ENCODE measurements around the gene NIPA2.
"Not testable (repeated sequence)": the region's sequence is repeated elsewhere in the genome, so short reads cannot be mapped to it uniquely, and the experiment has no call there.

Gene NIPA2

DNA sequence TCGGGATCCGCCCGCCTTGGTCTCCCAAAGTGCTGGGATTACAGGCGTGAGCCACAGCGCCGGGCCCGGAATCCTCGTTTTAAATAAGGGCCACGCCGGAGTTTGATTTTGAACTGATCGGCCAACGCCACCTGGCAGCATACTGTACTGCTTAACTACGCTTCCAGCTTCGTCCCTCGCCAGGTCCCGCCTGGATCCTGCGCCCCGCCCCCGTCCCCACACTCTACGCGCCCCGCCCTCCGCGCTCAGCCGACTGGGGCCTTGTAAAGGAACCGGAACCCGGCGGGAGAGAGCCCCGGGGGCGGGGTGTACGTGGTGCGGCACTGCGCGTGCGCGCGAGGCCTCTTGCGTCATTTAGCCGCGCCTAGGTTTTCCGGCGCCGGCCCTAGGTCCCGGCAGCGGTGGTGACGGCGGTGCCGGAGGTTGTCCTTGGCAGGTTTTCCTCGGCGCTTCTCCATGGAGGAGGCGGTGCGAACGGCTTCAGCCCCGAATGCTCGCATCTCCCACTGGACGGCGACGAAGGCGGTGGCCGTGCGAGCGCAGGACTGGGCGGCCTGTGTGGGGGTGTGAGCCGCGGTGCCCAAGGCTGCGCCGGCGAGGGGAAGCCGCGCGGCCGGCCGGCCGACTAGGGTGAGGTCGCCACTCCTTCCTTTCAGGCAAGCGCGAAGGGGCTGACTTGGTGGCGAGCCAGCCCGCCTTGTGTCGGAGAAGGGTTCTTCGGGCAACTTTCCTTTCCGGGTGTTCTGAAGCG is at the start of gene NIPA2:
TSS of gene NIPA2 (plus strand) at position 375 of the 751 bp plus-strand sequence. CDS start 13,066 bp downstream, outside the sequence.
- peak; percentile 97 for DNase-seq

DNA sequence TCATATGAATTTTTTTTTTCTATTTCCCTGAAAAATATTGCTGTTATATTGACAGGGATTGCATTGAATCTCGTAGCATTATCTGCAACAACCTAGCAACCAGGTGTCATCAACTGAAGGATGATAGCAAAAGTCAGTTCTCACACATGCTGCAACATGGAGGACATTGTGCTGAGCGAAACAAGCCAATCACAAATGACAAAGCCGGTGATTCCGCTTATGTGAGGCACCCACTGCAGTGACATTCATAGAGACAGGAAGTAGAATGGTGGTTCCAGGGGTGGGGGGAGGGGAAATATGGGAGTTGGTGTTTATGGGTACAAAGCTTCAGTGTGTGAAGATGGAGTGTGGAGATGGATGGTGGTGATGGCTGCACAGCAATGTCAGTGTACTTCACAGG is 44.4 kb upstream of the NIPA2 start:
- DNase-seq = no peak

DNA sequence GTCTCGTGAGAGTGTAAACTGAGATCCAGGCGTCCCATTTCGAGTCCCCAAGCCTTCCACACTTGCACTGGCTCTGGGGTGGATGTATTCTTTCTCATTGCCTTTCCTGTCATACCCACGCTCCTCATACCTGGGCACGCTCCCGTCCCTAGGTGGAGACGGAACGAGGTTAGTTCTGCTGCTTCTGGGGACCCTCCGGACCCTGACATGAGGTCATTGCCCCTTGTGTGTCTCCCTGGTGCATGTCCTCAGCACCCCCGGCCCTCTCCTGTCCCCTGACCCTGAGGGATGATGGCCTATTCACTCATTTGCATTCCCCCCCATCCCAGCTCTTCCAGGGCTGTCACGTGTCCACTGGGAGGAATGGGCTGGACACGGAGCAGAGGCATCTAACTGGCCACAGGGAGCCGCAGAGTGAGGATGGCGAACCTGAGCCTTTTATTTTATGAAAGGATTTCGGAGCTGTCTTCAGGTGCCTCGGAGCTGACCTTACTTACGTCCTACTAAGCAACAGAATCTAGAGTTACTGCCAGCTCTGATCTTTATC is 43.8 kb upstream of the NIPA2 start:
- DNase-seq = no peak

DNA sequence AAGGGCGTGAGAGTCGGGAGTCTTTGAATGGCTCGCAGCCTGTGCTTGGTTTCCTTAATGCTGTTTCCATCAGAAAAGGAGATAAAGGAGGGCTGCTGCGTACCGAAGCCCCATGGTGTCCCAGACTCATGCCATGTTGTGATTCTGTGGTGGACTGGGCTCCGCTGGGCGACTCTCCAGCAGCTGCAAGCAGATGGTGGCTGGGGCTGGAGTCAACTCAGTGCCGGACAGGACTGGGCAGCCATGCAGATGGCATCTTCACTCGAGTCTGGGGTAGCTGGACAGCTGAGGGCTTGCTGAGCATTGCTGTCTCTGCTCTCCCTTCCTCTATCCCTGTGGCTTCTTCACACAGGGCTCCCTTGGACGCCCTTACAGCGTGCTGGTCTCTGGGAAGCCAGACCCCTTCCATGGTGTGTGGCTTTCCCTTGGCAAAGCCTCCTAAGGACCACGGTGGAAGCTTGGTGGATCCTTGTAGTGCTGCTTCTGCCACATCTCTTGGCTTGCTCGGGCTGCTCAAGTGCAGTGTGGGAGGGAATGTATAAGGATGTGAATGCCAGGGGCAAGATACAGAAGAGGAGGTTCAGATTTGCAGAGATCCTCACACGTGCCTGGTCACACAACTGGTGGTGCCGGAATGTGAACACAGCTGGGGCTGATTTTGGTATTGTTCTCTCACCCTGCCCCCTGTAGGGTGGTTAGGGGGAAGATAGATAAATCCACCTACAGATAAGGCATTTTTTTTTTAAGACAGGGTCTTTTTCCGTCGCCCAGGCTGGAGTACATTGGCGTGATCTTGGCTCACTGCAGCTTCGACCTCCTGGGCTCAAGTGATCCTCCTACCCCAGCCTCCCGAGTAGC is 43.0 kb upstream of the NIPA2 start:
- DNase-seq = no peak

DNA sequence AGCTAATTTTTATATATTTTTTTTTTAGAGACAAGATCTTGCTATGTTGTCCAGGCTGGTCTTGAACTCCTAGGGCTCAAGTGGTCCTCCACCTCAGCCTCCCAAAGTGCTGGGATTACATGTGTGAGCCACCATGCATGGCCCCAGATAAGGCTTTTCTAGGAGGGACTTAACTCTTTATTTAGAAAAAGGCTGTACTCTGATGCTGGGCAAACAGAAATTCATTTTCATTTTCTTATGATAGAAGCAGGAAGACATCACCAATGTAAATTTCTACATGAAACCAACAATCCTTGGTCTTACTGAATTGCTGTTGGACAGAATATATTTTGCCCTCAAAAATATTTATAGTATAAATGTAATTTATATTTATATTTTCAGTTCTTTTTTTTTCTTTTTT is 42.4 kb upstream of the NIPA2 start:
- DNase-seq = no peak

DNA sequence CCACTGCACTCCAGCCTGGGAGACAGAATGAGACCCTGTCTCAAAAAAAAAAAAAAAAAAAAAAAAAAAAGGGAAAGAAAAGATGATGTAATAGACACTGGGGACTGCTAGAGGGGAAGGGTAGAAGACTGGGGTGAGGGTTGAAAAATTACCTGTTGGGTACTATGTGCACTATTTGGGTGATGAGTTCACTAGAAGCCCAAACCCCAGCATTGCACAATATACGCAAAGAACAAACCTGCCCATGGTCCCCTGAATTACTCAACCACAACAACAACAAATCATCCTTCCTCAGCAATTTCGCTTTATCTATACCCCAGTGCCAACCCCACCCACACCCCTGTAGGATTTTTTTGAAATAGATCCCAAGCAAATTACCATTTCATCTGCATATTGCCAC is 38.6 kb upstream of the NIPA2 start:
- no peak for DNase-seq

DNA sequence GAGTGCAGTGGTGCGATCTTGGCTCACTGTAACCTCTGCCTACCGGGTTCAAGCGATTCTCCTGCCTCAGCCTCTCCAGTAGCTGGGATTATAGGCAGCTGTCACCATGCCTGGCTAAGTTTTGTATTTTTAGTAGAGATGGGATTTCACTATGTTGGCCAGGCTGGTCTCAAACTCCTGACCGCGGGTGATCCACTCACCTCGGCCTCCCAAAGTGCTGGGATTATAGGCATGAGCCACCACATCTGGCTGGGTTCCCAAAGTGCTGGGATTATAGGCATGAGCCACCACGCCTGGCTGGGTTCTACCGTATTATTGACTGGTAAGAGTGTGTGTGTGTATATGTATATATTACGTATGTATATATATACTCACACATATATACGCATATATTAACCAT is 35.5 kb upstream of the NIPA2 start:
- DNase-seq = not testable (repeated sequence)

DNA sequence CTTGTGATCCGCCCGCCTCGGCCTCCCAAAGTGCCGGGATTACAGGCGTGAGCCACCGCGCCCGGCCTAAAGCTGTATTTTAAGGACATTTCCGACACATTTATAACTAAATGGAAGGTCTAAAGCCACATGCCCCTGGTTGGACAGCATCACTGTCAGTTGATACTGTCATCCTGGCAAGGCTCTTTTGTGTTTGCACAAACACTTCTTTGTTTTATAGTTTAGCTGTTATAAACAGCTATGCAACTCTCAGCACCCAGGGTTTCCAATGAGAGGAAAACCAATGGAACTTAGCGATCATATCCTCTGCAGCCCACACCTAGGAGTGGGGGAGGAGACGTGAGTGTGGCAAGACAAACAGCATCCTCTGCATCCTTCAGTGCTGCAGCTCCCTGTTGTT is 32.3 kb upstream of the NIPA2 start:
- no peak for DNase-seq

DNA sequence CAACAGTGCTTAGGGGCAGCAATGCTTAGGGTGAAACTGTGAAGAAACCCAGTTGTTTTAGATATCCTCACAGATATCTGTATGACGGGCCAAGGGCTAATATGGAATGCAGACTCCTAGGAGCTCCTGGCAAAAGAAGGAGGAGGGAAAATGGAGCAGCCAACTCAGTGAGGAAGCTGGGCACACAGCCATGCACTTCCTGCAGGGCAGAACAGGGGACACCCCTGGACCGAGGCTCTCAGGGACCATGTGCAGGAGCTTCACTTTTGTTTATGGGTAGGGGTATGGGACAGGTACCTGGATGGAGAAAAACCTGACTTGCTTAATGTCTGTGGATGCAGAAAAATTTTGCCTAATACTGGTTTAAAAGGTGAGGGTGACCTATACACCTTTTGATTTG is 31.8 kb upstream of the NIPA2 start:
- no peak for DNase-seq

DNA sequence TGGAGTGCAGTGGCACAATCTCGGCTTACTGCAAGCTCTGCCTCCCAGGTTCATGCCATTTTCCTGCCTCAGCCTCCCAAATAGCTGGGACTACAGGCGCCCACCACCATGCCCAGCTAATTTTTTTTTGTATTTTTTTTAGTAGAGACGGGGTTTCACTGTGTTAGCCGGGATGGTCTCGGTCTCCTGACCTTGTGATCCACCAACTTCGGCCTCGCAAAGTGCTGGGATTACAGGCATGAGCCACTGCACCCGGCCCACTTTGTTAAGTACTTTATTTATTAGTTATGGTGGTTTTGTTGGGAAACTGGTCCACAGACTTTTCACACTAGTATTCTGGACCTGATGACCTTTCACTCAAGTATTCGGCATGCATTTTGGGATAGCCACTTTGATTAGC is 30.6 kb upstream of the NIPA2 start:
- DNase-seq = not testable (repeated sequence)

DNA sequence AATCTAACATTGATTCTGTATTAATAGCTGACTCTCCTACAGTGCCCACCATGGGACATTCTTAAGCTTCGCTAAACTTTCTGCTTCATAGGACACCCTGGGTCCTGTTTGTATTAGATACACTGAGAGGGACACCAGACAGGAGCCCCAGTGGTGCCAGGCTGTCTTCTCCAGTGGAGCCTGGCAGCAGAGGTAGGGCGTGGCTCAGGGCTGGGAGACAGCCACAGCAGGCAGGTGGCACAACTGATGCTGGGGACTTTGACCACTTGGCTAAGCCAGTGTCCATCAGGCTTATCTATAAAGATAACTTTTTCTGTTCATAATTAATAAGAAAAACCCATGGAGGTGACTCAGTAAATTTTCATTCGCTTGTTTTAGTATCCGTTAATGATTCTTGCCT is 30.2 kb upstream of the NIPA2 start:
- no peak for DNase-seq

DNA sequence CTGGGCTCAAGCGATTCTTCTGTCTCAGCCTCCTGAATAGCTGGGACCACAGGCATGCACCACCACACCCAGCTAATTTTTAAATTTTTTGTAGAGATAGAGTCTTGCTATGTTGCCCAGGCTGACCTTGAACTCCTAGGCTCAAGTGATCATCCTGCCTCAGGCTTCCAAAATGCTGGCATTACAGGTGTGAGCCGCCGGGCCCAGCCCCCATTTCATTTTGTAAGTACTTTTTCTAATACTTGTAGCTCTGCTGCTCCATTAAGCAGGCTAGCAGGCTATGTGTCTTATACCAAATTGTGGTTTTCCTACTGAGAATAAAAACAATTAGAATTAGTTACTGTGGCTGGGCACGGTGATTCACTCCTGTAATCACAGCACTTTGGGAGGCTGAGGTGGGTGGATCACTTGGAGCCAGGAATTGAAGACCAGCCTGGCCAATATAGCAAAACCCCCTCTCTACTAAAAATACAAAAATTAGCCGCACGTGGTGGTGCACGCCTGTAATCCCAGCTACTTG is 29.6 kb upstream of the NIPA2 start:
- DNase-seq = no peak

DNA sequence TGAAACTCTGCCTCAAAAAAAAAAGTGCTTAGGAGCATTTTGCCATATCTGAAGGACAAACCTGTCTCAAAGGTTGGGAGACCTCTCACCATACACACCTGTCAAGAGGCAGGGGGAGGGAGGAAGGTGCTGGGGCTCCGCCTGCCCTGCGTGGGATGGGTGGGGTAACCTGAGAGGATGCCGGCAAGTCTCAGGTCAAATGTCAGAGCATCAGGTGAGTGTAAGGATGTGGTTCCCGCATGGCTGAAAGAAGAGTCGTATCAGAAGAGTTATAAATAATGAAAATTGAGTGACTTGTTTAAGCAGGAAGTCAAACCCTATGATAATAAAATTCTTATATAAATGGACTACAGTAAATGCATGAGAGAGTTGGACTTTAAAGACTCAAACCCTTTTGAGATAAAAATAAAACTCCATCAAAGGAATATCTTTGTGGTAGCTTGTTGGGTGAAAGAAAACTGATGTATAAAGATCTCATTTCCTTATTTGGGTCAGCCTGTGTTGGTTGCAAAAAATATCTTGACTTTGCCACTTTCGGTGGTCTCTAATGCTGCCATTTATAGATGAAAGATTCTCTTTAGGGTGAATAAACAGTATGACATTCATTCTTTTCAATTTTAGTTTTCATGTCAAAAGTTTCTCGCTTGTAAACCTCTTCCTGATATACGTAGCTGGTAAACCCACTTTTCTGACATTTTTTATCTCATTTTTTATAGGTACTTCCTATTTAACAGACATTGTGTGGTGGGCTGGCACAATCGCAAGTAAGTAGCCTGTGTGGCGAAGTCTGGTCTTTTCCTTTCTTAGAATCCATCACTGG is 28.2 kb upstream of the NIPA2 start:
- DNase-seq = no peak

DNA sequence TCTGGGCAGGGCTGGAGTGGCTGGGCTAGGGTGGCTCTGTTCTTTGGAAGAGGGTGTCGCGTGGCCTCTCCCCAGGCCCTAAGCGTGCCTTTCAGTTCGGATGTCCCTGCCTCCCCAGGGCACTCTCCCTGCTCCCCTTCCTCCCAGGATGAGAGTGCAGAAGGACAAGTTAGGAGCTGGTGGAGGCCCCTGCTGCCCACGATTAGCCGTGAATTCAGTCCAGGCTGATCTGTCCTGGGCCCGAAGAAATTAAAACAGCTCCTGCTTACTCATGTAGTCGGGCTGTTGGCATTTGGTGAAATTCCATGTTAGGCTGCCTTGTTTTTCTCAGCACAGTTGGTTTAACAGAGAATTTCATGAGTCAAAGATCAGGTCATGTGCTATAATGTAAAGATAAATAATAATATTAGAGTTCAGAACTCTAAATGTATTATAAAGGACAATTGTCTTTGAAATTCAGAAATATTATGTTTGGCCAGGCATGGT is 27.6 kb upstream of the NIPA2 start:
- no peak for DNase-seq

DNA sequence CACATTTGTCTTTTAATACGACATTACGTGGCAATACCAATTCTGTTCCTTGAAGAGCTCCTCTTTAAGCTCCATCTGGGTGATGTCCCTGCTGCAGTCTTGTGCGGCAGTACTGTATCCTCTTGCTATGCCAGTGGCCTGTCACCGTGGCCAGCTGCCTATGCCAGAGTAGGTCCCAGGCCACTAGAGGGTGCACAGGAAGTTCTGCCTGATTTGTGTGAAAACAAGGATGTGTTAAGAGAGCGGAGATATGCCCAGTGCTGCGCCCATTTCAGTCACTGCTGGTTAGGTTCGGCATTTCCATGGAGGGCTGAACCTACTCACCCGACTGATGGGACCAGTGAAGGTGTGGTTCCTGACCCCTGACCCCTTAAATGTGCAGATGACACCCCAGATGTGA is 26.8 kb upstream of the NIPA2 start:
- DNase-seq = peak; percentile 21

DNA sequence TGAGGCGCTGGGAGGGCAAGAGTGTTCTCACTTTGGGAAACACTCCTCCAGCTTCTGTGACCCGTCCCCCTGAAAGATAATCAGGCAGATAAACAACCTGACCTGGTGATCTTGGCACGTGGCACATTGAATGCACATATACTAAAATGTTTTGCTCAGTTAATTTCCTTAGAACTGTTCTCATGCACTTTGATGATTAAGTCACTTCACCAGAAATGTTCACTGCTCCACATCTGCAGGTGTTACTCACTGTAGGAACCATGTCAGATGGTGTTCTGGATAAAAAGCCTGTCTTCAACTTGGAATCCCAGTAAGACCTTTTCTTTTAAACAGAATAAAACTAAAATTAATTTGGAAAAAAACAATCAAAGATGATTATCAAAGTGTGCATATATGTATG is 24.6 kb upstream of the NIPA2 start:
- no peak for DNase-seq

DNA sequence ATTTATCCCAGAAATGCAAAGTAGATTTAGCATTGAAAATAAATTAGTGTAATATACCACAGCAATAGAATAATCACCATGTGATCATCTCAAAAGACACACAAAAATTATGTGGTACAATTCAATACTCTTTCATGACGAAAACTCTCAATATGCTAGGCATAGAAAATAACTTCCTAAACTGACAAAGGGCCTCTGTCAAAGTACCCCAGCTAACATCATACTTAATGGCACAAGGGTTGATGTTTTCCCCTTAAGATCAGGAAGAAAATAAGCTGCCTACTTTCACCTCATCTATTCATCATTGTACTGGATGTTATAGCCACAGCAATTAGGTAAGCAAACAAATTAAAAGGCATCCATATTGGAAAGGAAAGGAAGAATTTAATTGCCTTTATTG is 22.7 kb upstream of the NIPA2 start:
- DNase-seq = no peak

DNA sequence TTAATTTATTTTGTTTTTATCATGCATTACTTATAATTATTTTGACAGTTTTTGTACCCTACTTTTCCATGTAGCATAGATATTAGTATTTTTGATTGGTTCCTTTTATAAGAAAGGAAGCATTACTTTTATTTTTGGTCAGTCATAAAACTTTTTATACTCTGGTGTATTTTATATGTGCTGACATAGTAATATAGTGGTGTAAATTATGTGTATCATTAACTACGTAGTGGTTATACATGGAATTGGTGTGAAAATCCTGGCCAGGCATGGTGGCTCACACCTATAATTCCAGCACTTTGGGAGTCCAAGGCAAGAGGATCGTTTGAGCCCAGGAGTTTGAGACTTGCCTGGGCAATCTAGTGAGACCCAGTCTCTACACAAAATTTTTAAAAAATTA is 18.8 kb upstream of the NIPA2 start:
- no peak for DNase-seq

DNA sequence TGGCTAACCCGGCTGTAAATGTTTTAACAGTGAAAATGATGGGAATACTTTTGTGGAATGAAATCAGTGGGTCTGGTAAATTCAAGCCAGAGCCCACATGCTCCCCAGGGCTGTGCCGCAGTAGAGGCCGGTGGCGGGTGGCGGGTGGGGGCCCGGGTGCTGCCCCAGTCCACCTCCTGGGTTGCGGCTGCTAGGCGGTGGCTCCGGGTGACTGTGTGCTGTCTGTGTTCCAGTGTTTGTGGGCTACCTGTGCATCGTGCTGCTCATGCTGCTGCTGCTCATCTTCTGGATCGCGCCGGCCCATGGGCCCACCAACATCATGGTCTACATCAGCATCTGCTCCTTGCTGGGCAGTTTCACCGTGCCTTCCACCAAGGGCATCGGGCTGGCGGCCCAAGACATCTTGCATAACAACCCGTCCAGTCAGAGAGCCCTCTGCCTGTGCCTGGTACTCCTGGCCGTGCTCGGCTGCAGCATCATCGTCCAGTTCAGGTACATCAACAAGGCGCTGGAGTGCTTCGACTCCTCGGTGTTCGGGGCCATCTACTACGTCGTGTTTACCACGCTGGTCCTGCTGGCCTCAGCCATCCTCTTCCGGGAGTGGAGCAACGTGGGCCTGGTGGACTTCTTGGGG is 14.9 kb upstream of the NIPA2 start:
- DNase-seq = no peak

DNA sequence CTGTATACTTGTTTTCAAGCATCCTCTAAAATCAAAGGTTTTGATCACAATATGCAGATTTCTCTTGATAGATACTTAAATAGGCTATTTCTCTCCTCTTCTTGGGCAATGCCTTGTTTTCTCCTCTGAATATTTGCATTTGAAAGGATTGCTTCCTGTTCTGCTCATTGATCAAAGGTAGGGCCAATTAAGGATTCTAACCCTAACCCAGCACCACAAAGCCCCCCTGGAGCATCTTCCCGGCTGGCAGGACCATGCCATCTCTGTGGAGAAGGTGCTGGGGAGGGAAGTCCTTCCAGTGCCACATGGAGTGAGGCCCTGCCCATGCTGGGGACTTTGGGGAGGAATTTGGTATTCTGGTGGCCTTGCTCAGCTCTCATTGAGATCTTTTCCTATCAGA is 11.3 kb upstream of the NIPA2 start:
- DNase-seq = no peak

DNA sequence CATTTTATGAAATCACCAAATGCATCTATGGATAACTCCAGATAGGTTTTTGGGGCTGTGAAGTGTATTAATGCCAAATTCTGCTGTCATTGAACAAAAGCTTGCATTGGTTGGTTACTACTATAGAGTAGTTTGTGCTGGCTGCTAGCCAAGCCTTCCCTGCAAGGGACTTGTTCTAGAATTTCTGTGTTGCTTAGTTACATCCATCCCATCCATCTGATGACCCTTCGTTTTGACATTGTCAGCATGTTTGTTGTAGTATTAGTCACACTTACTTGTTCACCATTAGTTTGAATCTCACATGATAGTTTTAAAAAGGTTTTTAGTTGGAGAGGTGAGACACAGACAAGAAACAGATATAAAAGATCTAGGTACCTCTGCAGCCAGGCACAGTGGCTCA is 7.0 kb upstream of the NIPA2 start:
- no peak for DNase-seq

DNA sequence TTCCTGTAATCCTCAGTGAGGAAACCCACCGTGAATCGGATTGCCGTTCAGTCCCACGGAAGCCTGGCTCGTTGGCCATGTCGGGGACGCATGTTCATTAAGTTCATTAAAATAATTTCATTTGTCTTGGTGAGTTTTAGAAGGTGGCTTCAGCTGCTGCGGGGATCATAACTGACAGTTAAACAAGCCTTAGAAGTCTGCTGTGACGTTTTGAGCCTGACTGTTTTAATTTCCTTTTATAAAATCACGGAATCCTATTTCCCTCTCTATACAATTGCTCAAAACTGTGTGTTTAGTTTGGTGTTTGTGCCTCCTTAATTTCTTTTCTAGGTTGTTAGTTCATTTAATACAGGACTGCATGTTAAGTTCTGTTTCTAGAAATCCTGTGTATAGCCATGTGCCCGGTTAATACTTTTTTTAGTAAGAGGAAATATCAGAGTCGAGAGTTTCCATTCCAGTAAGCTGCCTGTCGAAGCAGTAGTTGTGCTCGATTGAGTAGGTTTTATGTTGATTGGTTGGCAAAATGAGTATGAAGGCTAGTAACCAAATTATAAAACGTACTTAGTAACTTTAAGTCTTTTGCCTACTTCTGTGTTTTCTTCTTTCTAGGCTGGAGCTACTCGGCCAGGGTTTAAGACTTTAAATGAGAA is 705 bp downstream of the NIPA2 start:
- peak; percentile 6 for DNase-seq
